Loucy (cell line): ENCODE measurements around the gene CACYBP.

Source experiments
- H2AFZ ChIP-seq: fragments of 200-600 bp; sonication (generic); 2 replicates; pipeline ENCODE4 v1.6.0; 2016; ENCODE audit warnings: antibody characterized with exemption, mild to moderate bottlenecking, low read length, moderate library complexity
- H3F3A ChIP-seq: fragments of 200-600 bp; 2 replicates; pipeline ENCODE4 v1.6.0; 2016; ENCODE audit warnings: antibody characterized with exemption, low read depth, mild to moderate bottlenecking
- H3K27me3 ChIP-seq: fragments of 200-600 bp; sonication (generic); 2 replicates; pipeline ENCODE4 v1.6.1; 2014; ENCODE audit warnings: low read length, mild to moderate bottlenecking; ENCODE audit not compliant: insufficient read depth, poor library complexity, severe bottlenecking
- H3K36me3 ChIP-seq: fragments of 200-600 bp; sonication (generic); 2 replicates; pipeline ENCODE4 v1.6.1; 2016; ENCODE audit warnings: low read length; ENCODE audit not compliant: insufficient read depth
- H3K4me1 ChIP-seq: fragments of 200-600 bp; sonication (generic); 2 replicates; pipeline ENCODE4 v1.5.1; 2014; ENCODE audit warnings: low read length, mild to moderate bottlenecking; ENCODE audit not compliant: insufficient read depth, poor library complexity, severe bottlenecking
- H3K4me2 ChIP-seq: fragments of 200-600 bp; sonication (generic); 2 replicates; pipeline ENCODE4 v1.6.0; 2014; ENCODE audit warnings: antibody characterized with exemption, low read length, low read depth, mild to moderate bottlenecking; ENCODE audit not compliant: poor library complexity, severe bottlenecking
- H3K4me3 ChIP-seq: fragments of 200-600 bp; sonication (generic); 2 replicates; pipeline ENCODE4 v1.5.1; 2014; ENCODE audit warnings: low read length, mild to moderate bottlenecking, mixed read lengths; ENCODE audit not compliant: poor library complexity, severe bottlenecking
- H3K79me2 ChIP-seq: fragments of 200-600 bp; sonication (generic); 2 replicates; pipeline ENCODE4 v1.6.1; 2014; ENCODE audit warnings: low read length; ENCODE audit not compliant: insufficient read depth
- H3K9ac ChIP-seq: fragments of 200-600 bp; sonication (generic); 2 replicates; pipeline ENCODE4 v1.6.0; 2014; ENCODE audit warnings: mild to moderate bottlenecking, low read depth, low read length, moderate library complexity; ENCODE audit not compliant: poor library complexity, severe bottlenecking
- H3K9me2 ChIP-seq: fragments of 200-600 bp; sonication (generic); replicated peaks from 2 replicates; pipeline ENCODE4 v1.6.1; 2016; ENCODE audit warnings: low read depth, low read length, mixed read lengths
- H3K9me3 ChIP-seq: fragments of 200-600 bp; sonication (generic); 2 replicates; pipeline ENCODE4 v1.6.1; 2014; ENCODE audit warnings: mild to moderate bottlenecking, antibody characterized with exemption, low read length, low read depth; ENCODE audit not compliant: insufficient read depth
- H4K20me1 ChIP-seq: fragments of 200-600 bp; sonication (generic); 2 replicates; pipeline ENCODE4 v1.6.0; 2014; ENCODE audit warnings: antibody characterized with exemption, low read length, mild to moderate bottlenecking; ENCODE audit not compliant: insufficient read depth, poor library complexity, severe bottlenecking
- EZH2phosphoT487 ChIP-seq: fragments of 200-600 bp; IDR thresholded peaks from 2 replicates; pipeline ENCODE4 v1.6.1; 2018; ENCODE audit warnings: antibody characterized with exemption, mild to moderate bottlenecking, moderate library complexity, borderline replicate concordance
- TF ChIP-seq, protein P1 (sequence below): fragments of 200-600 bp; sonication (generic); conservative IDR thresholded peaks from 2 replicates; pipeline ENCODE4 v1.5.1; 2014; ENCODE audit warnings: mild to moderate bottlenecking, antibody characterized with exemption, low read length

Gene CACYBP

GRCh38 chr1:175009532-175009931 is 9.8 kb downstream of the CACYBP start:
- peaks cover 42% of the 10 kb centered on the region for H3K79me2 ChIP-seq

DNA sequence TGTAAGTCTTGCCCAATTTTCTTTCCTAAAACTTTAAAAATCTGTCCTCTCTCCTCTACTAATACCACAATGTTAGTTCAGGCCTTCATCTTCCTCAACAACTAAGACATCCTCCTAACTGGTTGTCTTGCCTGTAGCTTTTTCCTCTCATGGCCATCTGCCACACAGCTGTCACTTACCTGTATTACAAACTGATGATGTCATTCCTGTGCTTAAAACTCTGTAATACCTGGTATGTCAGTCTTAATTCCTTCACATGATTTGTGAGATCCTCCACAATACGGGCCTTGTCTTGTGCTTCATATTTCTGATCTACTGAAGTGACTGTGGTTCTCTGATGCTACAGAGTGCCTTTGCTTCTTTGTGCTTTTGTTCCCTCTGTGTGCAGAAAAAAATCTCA is 13.7 kb downstream of the CACYBP start:
- Histone ChIP-seq H4K20me1 (peaks cover 5% of the 10 kb centered on the region), H3K9ac (no peak overlapping the region), H3F3A (no peaks in the 10 kb centered on the region), H3K9me2 (no peaks in the 10 kb centered on the region), H3K4me1 (no peaks in the 10 kb centered on the region), H2AFZ (no peak overlapping the region), H3K79me2 (peaks cover 3% of the 10 kb centered on the region), H3K4me3 (no peak overlapping the region), H3K36me3 (peaks cover 87% of the 10 kb centered on the region), H3K27me3 (no peaks in the 10 kb centered on the region), H3K9me3 (no peaks in the 10 kb centered on the region), H3K4me2 (no peak overlapping the region)
- no peak for TF ChIP-seq EZH2phosphoT487
- TF ChIP-seq, protein P1, sequence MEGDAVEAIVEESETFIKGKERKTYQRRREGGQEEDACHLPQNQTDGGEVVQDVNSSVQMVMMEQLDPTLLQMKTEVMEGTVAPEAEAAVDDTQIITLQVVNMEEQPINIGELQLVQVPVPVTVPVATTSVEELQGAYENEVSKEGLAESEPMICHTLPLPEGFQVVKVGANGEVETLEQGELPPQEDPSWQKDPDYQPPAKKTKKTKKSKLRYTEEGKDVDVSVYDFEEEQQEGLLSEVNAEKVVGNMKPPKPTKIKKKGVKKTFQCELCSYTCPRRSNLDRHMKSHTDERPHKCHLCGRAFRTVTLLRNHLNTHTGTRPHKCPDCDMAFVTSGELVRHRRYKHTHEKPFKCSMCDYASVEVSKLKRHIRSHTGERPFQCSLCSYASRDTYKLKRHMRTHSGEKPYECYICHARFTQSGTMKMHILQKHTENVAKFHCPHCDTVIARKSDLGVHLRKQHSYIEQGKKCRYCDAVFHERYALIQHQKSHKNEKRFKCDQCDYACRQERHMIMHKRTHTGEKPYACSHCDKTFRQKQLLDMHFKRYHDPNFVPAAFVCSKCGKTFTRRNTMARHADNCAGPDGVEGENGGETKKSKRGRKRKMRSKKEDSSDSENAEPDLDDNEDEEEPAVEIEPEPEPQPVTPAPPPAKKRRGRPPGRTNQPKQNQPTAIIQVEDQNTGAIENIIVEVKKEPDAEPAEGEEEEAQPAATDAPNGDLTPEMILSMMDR = no peak

More at GRCh38 chr1:175009532-175009931, 9.8 kb downstream of the CACYBP start:
- TF ChIP-seq EZH2phosphoT487 = no peak
- TF ChIP-seq, protein P1 = no peak
- no peak overlapping the region for H2AFZ ChIP-seq
- H3K9ac ChIP-seq = no peak overlapping the region
- H4K20me1 ChIP-seq = peaks cover 43% of the 10 kb centered on the region
- no peaks in the 10 kb centered on the region for H3K27me3 ChIP-seq
- no peaks in the 10 kb centered on the region for H3F3A ChIP-seq
- no peak overlapping the region for H3K4me3 ChIP-seq
- H3K36me3 ChIP-seq = peaks cover 92% of the 10 kb centered on the region
- peaks cover 27% of the 10 kb centered on the region for H3K4me1 ChIP-seq
- H3K4me2 ChIP-seq = no peak overlapping the region
- no peaks in the 10 kb centered on the region for H3K9me3 ChIP-seq
- no peaks in the 10 kb centered on the region for H3K9me2 ChIP-seq

- H3K9me2 ChIP-seq = no peaks in the 10 kb centered on the region
- no peak overlapping the region for H3K4me3 ChIP-seq
- H3K4me2 ChIP-seq = no peak overlapping the region
- no peaks in the 10 kb centered on the region for H3K9me3 ChIP-seq
- no peak overlapping the region for H2AFZ ChIP-seq
- no peaks in the 10 kb centered on the region for H3K27me3 ChIP-seq
- peaks cover 3% of the 10 kb centered on the region for H4K20me1 ChIP-seq
- peaks cover 71% of the 10 kb centered on the region for H3K36me3 ChIP-seq
- TF ChIP-seq EZH2phosphoT487 = no peak
- TF ChIP-seq, protein P1 = no peak
- H3F3A ChIP-seq = no peaks in the 10 kb centered on the region
- no peak overlapping the region for H3K9ac ChIP-seq
- no peaks in the 10 kb centered on the region for H3K4me1 ChIP-seq
- H3K79me2 ChIP-seq = no peaks in the 10 kb centered on the region; the same call in none of the 2 replicates
These were observed 15.5 kb downstream of the CACYBP start for GRCh38 chr1:175015243-175015642.
